Skeletal muscle satellite cell (primary cell): ENCODE results near the gene LHX4.

Experiments
- H3K27me3 ChIP-seq: 2 replicates; pipeline ENCODE4 v1.7.0; 2013; ENCODE audit warnings: low read length; ENCODE audit not compliant: control insufficient read depth, insufficient read depth
- H3K36me3 ChIP-seq: 2 replicates; pipeline ENCODE4 v1.7.0; 2013; ENCODE audit warnings: mild to moderate bottlenecking, control low read depth, low read length; ENCODE audit not compliant: insufficient read depth
- H3K4me1 ChIP-seq: 2 replicates; pipeline ENCODE4 v1.7.0; 2013; ENCODE audit warnings: low read length; ENCODE audit not compliant: control insufficient read depth, insufficient read depth
- H3K4me2 ChIP-seq: 2 replicates; pipeline ENCODE4 v1.7.0; 2013; ENCODE audit warnings: mild to moderate bottlenecking, low read length
- H3K4me3 ChIP-seq: 2 replicates; pipeline ENCODE4 v1.7.0; 2013; ENCODE audit warnings: low read length
- H3K9ac ChIP-seq: 2 replicates; pipeline ENCODE4 v1.7.0; 2013; ENCODE audit warnings: mild to moderate bottlenecking, low read depth, low read length, moderate library complexity
- H3K9me3 ChIP-seq: replicated peaks from 2 replicates; pipeline ENCODE4 v1.7.0; 2013; ENCODE audit warnings: mild to moderate bottlenecking, control low read depth, low read length

Gene LHX4

GRCh38 chr1:180188684-180189175 is 41.3 kb upstream of the LHX4 start:
- H3K9ac ChIP-seq, result no peak overlapping the region
- peaks cover 84% of the 10 kb centered on the region for H3K36me3 ChIP-seq
- no peak overlapping the region for H3K4me3 ChIP-seq
- no peak overlapping the region for H3K4me2 ChIP-seq
- H3K4me1 ChIP-seq, result no peaks in the 10 kb centered on the region
- no peaks in the 10 kb centered on the region for H3K27me3 ChIP-seq
- no peaks in the 10 kb centered on the region for H3K9me3 ChIP-seq

- H3K27me3 ChIP-seq, result no peaks in the 10 kb centered on the region
- peaks cover 82% of the 10 kb centered on the region for H3K36me3 ChIP-seq
- no peaks in the 10 kb centered on the region for H3K4me1 ChIP-seq
These were observed 40.0 kb upstream of the LHX4 start for GRCh38 chr1:180190091-180190490.

GRCh38 chr1:180192172-180192571 is 37.9 kb upstream of the LHX4 start:
- H3K27me3 ChIP-seq, result no peaks in the 10 kb centered on the region
- no peaks in the 10 kb centered on the region for H3K4me1 ChIP-seq
- no peak overlapping the region for H3K4me3 ChIP-seq
- H3K9ac ChIP-seq, result no peak overlapping the region
- H3K4me2 ChIP-seq, result no peak overlapping the region
- no peaks in the 10 kb centered on the region for H3K9me3 ChIP-seq
- peaks cover 74% of the 10 kb centered on the region for H3K36me3 ChIP-seq

More at GRCh38 chr1:180190091-180190490, 40.0 kb upstream of the LHX4 start:
- no peak overlapping the region for H3K9ac ChIP-seq
- H3K4me2 ChIP-seq, result no peak overlapping the region
- H3K4me3 ChIP-seq, result no peak overlapping the region
- no peaks in the 10 kb centered on the region for H3K9me3 ChIP-seq

GRCh38 chr1:180193141-180194047 is 36.7 kb upstream of the LHX4 start:
- H3K9me3 ChIP-seq, result no peaks in the 10 kb centered on the region
- H3K4me3 ChIP-seq, result no peak overlapping the region
- no peaks in the 10 kb centered on the region for H3K27me3 ChIP-seq
- H3K4me2 ChIP-seq, result no peak overlapping the region
- no peaks in the 10 kb centered on the region for H3K4me1 ChIP-seq
- peaks cover 77% of the 10 kb centered on the region for H3K36me3 ChIP-seq
- H3K9ac ChIP-seq, result no peak overlapping the region

- Histone ChIP-seq H3K9me3 (no peaks in the 10 kb centered on the region), H3K36me3 (peaks cover 77% of the 10 kb centered on the region), H3K4me2 (no peak overlapping the region), H3K4me1 (no peaks in the 10 kb centered on the region), H3K9ac (no peak overlapping the region), H3K27me3 (no peaks in the 10 kb centered on the region), H3K4me3 (no peak overlapping the region)
These were observed 36.0 kb upstream of the LHX4 start for GRCh38 chr1:180194048-180194425.

GRCh38 chr1:180194546-180195207 is 35.4 kb upstream of the LHX4 start:
- Histone ChIP-seq H3K9ac (no peak overlapping the region), H3K27me3 (no peaks in the 10 kb centered on the region), H3K36me3 (peaks cover 71% of the 10 kb centered on the region), H3K4me3 (no peak overlapping the region), H3K4me2 (no peak overlapping the region), H3K9me3 (no peaks in the 10 kb centered on the region), H3K4me1 (no peaks in the 10 kb centered on the region)

- no peaks in the 10 kb centered on the region for H3K4me1 ChIP-seq
- no peak overlapping the region for H3K4me3 ChIP-seq
- H3K9me3 ChIP-seq, result no peaks in the 10 kb centered on the region
- peaks cover 64% of the 10 kb centered on the region for H3K36me3 ChIP-seq
- no peak overlapping the region for H3K4me2 ChIP-seq
- H3K27me3 ChIP-seq, result no peaks in the 10 kb centered on the region
- no peak overlapping the region for H3K9ac ChIP-seq
These were observed 34.7 kb upstream of the LHX4 start for GRCh38 chr1:180195401-180195800.

GRCh38 chr1:180195916-180196315 is 34.1 kb upstream of the LHX4 start:
- no peak overlapping the region for H3K4me3 ChIP-seq
- no peak overlapping the region for H3K4me2 ChIP-seq
- peaks cover 62% of the 10 kb centered on the region for H3K36me3 ChIP-seq
- no peaks in the 10 kb centered on the region for H3K9me3 ChIP-seq
- H3K4me1 ChIP-seq, result no peaks in the 10 kb centered on the region
- no peak overlapping the region for H3K9ac ChIP-seq
- no peaks in the 10 kb centered on the region for H3K27me3 ChIP-seq

GRCh38 chr1:180196436-180197003 is 33.5 kb upstream of the LHX4 start:
- H3K4me3 ChIP-seq, result no peak overlapping the region
- H3K9me3 ChIP-seq, result no peaks in the 10 kb centered on the region
- H3K27me3 ChIP-seq, result no peaks in the 10 kb centered on the region
- no peak overlapping the region for H3K9ac ChIP-seq
- no peak overlapping the region for H3K4me2 ChIP-seq
- no peaks in the 10 kb centered on the region for H3K4me1 ChIP-seq
- H3K36me3 ChIP-seq, result peaks cover 56% of the 10 kb centered on the region

- no peak overlapping the region for H3K9ac ChIP-seq
- H3K4me3 ChIP-seq, result no peak overlapping the region
- peaks cover 52% of the 10 kb centered on the region for H3K36me3 ChIP-seq
- no peaks in the 10 kb centered on the region for H3K4me1 ChIP-seq
- no peak overlapping the region for H3K4me2 ChIP-seq
- no peaks in the 10 kb centered on the region for H3K9me3 ChIP-seq
- no peaks in the 10 kb centered on the region for H3K27me3 ChIP-seq
These were observed 32.8 kb upstream of the LHX4 start for GRCh38 chr1:180197231-180197630.

GRCh38 chr1:180198196-180198595 is 31.9 kb upstream of the LHX4 start:
- Histone ChIP-seq H3K9ac (no peak overlapping the region), H3K36me3 (peaks cover 44% of the 10 kb centered on the region), H3K4me1 (no peaks in the 10 kb centered on the region)

More at GRCh38 chr1:180198196-180198595, 31.9 kb upstream of the LHX4 start:
- H3K4me2 ChIP-seq, result no peak overlapping the region
- no peak overlapping the region for H3K4me3 ChIP-seq
- no peaks in the 10 kb centered on the region for H3K9me3 ChIP-seq
- no peaks in the 10 kb centered on the region for H3K27me3 ChIP-seq
